ENCODE data around the gene KDM2A. TPM values are rescaled to one million over a fixed set of nuclear protein-coding genes. Genes with fewer than 3 reads are reported as not detected.
A peak's percentile ranks its signal among the peaks of the same experiment; 100 is the strongest.

Gene KDM2A
- total RNA-seq, 4 donors from 2014 or later, result 64.5 to 84.0 (median 70.3) TPM

- DNase-seq (ENCODE audit: low spot score in 2 of 2), result peak in 1 of 2 donors; percentile 87
- WGBS, 2 donors, result 89 to 91% methylated on average over 17 to 20 of the region's 28 CpGs
- H3K4me3 ChIP-seq (ENCODE audit: low read depth, poor library complexity, severe bottlenecking), result no peak overlapping the region
- TF ChIP-seq POLR2A (IDR thresholded peaks at IDR 0.05), result no peak
- no peak for TF ChIP-seq CTCF (IDR thresholded peaks at IDR 0.05)
- intact Hi-C loops (cut with DNase I; ENCODE audit: low total_unique reads), result no loop called here
These were observed 182.4 kb downstream of the KDM2A start for GRCh38 chr11:67301313-67301921.

- TF ChIP-seq POLR2A (IDR thresholded peaks at IDR 0.05) (no peak), CTCF (IDR thresholded peaks at IDR 0.05) (no peak)
- intact Hi-C loops (cut with DNase I; ENCODE audit: low total_unique reads), result no loop called here
- peak in 1 of 2 donors; percentile 93 for DNase-seq (ENCODE audit: low spot score in 2 of 2)
- H3K4me3 ChIP-seq (ENCODE audit: low read depth, poor library complexity, severe bottlenecking), result no peak overlapping the region
- whole genome bisulfite sequencing, 2 donors, result 27 to 34% methylated on average over 13 to 14 of the region's 15 CpGs
These were observed 183.0 kb downstream of the KDM2A start for GRCh38 chr11:67301951-67302516.

GRCh38 chr11:67302571-67303131 lies 183.6 kb downstream of the KDM2A start:
- DNase-seq (ENCODE audit: low spot score in 2 of 2), result peak in 1 of 2 donors; percentile 89
- intact Hi-C loops (cut with DNase I; ENCODE audit: low total_unique reads), result no loop called here
- TF ChIP-seq POLR2A (IDR thresholded peaks at IDR 0.05), result no peak
- no peak for TF ChIP-seq CTCF (IDR thresholded peaks at IDR 0.05)
- 14 to 15% methylated on average over 23 of the region's 23 CpGs for WGBS, 2 donors
- H3K4me3 ChIP-seq (ENCODE audit: low read depth, poor library complexity, severe bottlenecking), result peak overlapping the region; percentile 58

GRCh38 chr11:67303132-67303834 lies 184.2 kb downstream of the KDM2A start, which contains the start of gene SSH3:
Gene SSH3, plus strand, starts transcription at chr11:67303530. Its CDS starts 96 bp downstream, at chr11:67303626.
- TF ChIP-seq POLR2A (IDR thresholded peaks at IDR 0.05) (no peak), CTCF (IDR thresholded peaks at IDR 0.05) (no peak)
- 0% methylated on average over 10 to 21 of the region's 65 CpGs for whole genome bisulfite sequencing, 2 donors
- peak in 1 of 2 donors; percentile 96 for DNase-seq (ENCODE audit: low spot score in 2 of 2)
- intact Hi-C loops (cut with DNase I; ENCODE audit: low total_unique reads), result no loop called here
- H3K4me3 ChIP-seq (ENCODE audit: low read depth, poor library complexity, severe bottlenecking), result peak within 1 kb of the TSS; percentile 58

- intact Hi-C loops (cut with DNase I; ENCODE audit: low total_unique reads), result no loop called here
These were observed 184.9 kb downstream of the KDM2A start for GRCh38 chr11:67303835-67304411.

More at GRCh38 chr11:67303835-67304411, 184.9 kb downstream of the KDM2A start:
- TF ChIP-seq CTCF (IDR thresholded peaks at IDR 0.05), result no peak
- no peak for TF ChIP-seq POLR2A (IDR thresholded peaks at IDR 0.05)
- peak in 1 of 2 donors; percentile 90 for DNase-seq (ENCODE audit: low spot score in 2 of 2)
- 3 to 8% methylated on average over 6 to 37 of the region's 43 CpGs for WGBS, 2 donors
- peak overlapping the region; percentile 58 for H3K4me3 ChIP-seq (ENCODE audit: low read depth, poor library complexity, severe bottlenecking)

Measured in lower leg skin (tissue), 4 donors.